ENCODE results near the gene SYP.

SYP gene

DNA sequence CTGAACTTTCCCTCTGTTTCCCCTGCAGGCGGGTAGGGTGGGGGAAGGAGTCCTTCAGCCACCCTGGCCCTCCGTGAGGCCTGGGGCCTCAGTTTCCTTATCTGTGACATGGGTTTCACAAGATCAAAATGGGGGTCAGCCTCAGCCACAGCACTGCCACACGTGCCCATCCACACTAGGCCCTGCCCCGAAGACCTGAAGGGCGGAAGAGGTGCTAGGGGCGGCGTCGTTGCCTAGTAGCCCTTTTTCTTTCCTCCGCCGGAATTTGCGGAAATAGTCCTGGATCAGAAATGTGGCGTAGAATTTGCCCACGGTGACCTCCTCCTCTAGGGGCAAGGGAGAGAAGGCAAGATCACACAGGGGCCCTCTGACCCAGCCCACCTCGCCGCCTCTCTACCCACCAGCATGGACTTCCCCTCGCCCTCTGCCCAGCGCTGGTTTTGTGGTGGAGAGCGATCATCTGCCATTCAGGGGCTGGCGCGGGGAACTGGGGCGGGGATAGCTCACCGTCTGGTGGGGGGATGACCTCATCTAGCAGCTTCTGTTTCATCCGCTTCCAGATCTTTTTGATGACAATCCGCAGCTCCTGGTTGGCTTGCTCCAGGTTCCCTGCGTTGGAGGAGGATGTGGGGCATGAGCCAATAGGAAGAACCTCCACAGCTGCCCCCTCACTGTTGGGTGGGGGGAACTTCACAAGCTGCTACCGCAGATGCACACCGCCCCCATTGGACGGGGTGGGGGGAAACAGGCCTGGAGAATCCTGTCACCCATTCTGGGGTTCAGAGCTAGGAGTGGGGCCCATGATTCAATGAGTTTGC is 9.7 kb upstream of the SYP start:
- Histone ChIP-seq H3K79me2 (ENCODE audit: insufficient read depth, low read length) (no peaks in the 10 kb centered on the region), H3K9me2 (replicated peaks; ENCODE audit: insufficient read depth, low read length) (no peaks in the 10 kb centered on the region), H4K20me1 (ENCODE audit: low read depth, low read length) (no peaks in the 10 kb centered on the region), H3K27ac (ENCODE audit: low read depth, low read length) (no peak overlapping the region), H3K27me3 (ENCODE audit: low read length) (no peaks in the 10 kb centered on the region), H3K4me2 (ENCODE audit: low read depth, low read length, poor library complexity, severe bottlenecking) (no peak overlapping the region), H2AFZ (ENCODE audit: low read depth, low read length, severe bottlenecking) (no peak overlapping the region), H3K9ac (ENCODE audit: low read length) (no peak overlapping the region), H3K4me3 (ENCODE audit: insufficient read depth, low read length, poor library complexity, severe bottlenecking) (no peak overlapping the region), H3F3A (ENCODE audit: insufficient read depth) (no peaks in the 10 kb centered on the region), H3K36me3 (ENCODE audit: low read length) (no peaks in the 10 kb centered on the region), H3K9me3 (ENCODE audit: insufficient read depth, low read length) (no peaks in the 10 kb centered on the region)
- TF ChIP-seq, protein P1, sequence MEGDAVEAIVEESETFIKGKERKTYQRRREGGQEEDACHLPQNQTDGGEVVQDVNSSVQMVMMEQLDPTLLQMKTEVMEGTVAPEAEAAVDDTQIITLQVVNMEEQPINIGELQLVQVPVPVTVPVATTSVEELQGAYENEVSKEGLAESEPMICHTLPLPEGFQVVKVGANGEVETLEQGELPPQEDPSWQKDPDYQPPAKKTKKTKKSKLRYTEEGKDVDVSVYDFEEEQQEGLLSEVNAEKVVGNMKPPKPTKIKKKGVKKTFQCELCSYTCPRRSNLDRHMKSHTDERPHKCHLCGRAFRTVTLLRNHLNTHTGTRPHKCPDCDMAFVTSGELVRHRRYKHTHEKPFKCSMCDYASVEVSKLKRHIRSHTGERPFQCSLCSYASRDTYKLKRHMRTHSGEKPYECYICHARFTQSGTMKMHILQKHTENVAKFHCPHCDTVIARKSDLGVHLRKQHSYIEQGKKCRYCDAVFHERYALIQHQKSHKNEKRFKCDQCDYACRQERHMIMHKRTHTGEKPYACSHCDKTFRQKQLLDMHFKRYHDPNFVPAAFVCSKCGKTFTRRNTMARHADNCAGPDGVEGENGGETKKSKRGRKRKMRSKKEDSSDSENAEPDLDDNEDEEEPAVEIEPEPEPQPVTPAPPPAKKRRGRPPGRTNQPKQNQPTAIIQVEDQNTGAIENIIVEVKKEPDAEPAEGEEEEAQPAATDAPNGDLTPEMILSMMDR (IDR thresholded peaks at IDR 0.05; ENCODE audit: insufficient read depth, low read length, poor library complexity, severe bottlenecking): no peak
- no peak for TF ChIP-seq EZH2phosphoT487 (conservative IDR thresholded peaks at IDR 0.05; ENCODE audit: low read length)

DNA sequence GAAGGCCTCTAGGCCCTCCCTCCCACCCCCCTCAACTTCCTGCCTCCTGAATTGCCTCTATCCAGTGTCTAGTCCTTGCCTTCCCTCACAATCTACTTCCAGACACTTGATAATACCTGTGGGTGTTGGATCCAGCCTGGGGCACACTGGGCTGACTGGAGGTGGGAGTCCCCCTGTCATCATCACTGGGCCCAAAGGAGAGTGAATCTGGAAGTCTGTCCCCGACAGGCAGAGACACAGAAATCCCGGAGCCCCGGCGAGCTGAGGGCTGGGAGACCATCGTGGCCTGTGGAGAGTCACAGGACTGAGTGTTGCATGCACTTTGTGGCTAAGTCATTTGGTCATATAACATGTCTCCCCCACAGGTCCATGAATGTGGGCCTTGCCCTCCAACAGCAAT is 8.4 kb upstream of the SYP start:
- Histone ChIP-seq H3K79me2 (ENCODE audit: insufficient read depth, low read length) (no peaks in the 10 kb centered on the region), H3K9me3 (ENCODE audit: insufficient read depth, low read length) (no peaks in the 10 kb centered on the region), H3K27me3 (ENCODE audit: low read length) (no peaks in the 10 kb centered on the region), H3K9ac (ENCODE audit: low read length) (no peak overlapping the region), H2AFZ (ENCODE audit: low read depth, low read length, severe bottlenecking) (no peak overlapping the region), H3K36me3 (ENCODE audit: low read length) (no peaks in the 10 kb centered on the region), H3K4me2 (ENCODE audit: low read depth, low read length, poor library complexity, severe bottlenecking) (no peak overlapping the region), H3K9me2 (replicated peaks; ENCODE audit: insufficient read depth, low read length) (no peaks in the 10 kb centered on the region), H4K20me1 (ENCODE audit: low read depth, low read length) (no peaks in the 10 kb centered on the region), H3K4me3 (ENCODE audit: insufficient read depth, low read length, poor library complexity, severe bottlenecking) (no peak overlapping the region), H3F3A (ENCODE audit: insufficient read depth) (no peaks in the 10 kb centered on the region), H3K27ac (ENCODE audit: low read depth, low read length) (no peak overlapping the region)
- TF ChIP-seq, protein P1 (IDR thresholded peaks at IDR 0.05; ENCODE audit: insufficient read depth, low read length, poor library complexity, severe bottlenecking): no peak
- no peak for TF ChIP-seq EZH2phosphoT487 (conservative IDR thresholded peaks at IDR 0.05; ENCODE audit: low read length)

DNA sequence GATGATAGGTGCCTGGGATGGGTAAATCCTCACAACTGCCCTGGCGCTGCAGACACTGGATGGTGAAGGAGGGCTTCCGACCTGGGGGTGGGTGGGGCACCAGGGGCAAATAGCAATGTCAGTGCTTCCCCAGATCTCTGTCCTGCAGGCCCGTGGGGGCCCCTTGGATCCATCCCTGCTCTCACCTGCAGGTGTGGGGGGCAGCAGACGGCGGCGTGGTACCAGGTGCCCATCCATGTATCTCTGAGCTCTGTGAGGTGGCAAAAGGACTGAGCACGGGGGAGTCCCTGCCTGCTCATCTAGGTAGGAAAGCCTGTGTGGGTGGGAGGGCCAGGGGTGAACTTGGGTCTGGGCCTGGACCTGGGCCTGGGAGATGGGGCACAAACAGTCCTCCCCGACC is 6.5 kb upstream of the SYP start:
- H3K79me2 ChIP-seq (ENCODE audit: insufficient read depth, low read length): no peaks in the 10 kb centered on the region
- H3K4me2 ChIP-seq (ENCODE audit: low read depth, low read length, poor library complexity, severe bottlenecking): no peak overlapping the region
- no peaks in the 10 kb centered on the region for H3K9me3 ChIP-seq (ENCODE audit: insufficient read depth, low read length)
- no peak overlapping the region for H2AFZ ChIP-seq (ENCODE audit: low read depth, low read length, severe bottlenecking)
- H3K36me3 ChIP-seq (ENCODE audit: low read length): no peaks in the 10 kb centered on the region
- H3K27me3 ChIP-seq (ENCODE audit: low read length): no peaks in the 10 kb centered on the region
- H3K27ac ChIP-seq (ENCODE audit: low read depth, low read length): no peak overlapping the region
- TF ChIP-seq, protein P1 (IDR thresholded peaks at IDR 0.05; ENCODE audit: insufficient read depth, low read length, poor library complexity, severe bottlenecking): no peak
- no peak for TF ChIP-seq EZH2phosphoT487 (conservative IDR thresholded peaks at IDR 0.05; ENCODE audit: low read length)
- H3K9ac ChIP-seq (ENCODE audit: low read length): no peak overlapping the region
- no peak overlapping the region for H3K4me3 ChIP-seq (ENCODE audit: insufficient read depth, low read length, poor library complexity, severe bottlenecking)
- H4K20me1 ChIP-seq (ENCODE audit: low read depth, low read length): no peaks in the 10 kb centered on the region
- H3K9me2 ChIP-seq (replicated peaks; ENCODE audit: insufficient read depth, low read length): no peaks in the 10 kb centered on the region
- H3F3A ChIP-seq (ENCODE audit: insufficient read depth): no peaks in the 10 kb centered on the region

All from SU-DHL-6 (cell line).